Upper lobe of left lung (tissue), 6 donors: Measurements from ENCODE around the gene MED22. TPM values are rescaled to one million over a fixed set of nuclear protein-coding genes. Genes with fewer than 3 reads are reported as not detected.
A peak's percentile ranks its signal among the peaks of the same experiment; 100 is the strongest.

Source experiments
- ATAC-seq, 2 donors: fragments of 200-7000 bp; cut with Tn5 transposase; one replicate each; pipeline ENCODE4 v1.9.1; 2022; ENCODE audit warnings: mild to moderate bottlenecking in 2 of 2, moderate library complexity in 2 of 2; ENCODE audit not compliant: low FRiP score in 2 of 2
- DNase-seq, 2 donors: peaks; one replicate each; pipeline ENCODE4 v3.0.0-alpha.2; 2019 to 2020
- H3K27ac ChIP-seq, 4 donors: fragments of 200-600 bp; sonication (generic); one replicate each; pipeline ENCODE4 v1.5.1; 2016 to 2019
- H3K27me3 ChIP-seq, 4 donors: fragments of 200-600 bp; sonication (generic); one replicate each; pipeline ENCODE4 v1.5.1; 2017 to 2019
- H3K36me3 ChIP-seq, 4 donors: fragments of 200-600 bp; sonication (generic); one replicate each; pipeline ENCODE4 v1.5.1; 2016 to 2019
- H3K4me1 ChIP-seq, 4 donors: fragments of 200-600 bp; sonication (generic); one replicate each; pipeline ENCODE4 v1.5.1; 2018 to 2019
- H3K4me3 ChIP-seq, 4 donors: fragments of 200-600 bp; sonication (generic); one replicate each; pipeline ENCODE4 v1.5.1; 2017 to 2019; ENCODE audit warnings: mild to moderate bottlenecking in 2 of 4, moderate library complexity in 1 of 4
- H3K9me3 ChIP-seq, 4 donors: fragments of 200-600 bp; sonication (generic); one replicate each; pipeline ENCODE4 v1.5.1; 2018 to 2019
- CTCF ChIP-seq, 6 experiments: fragments of 450-650 bp in 4 of 6; fragments of 200-600 bp in 2 of 6; sonication (generic) in 2 of 6; IDR thresholded peaks; one replicate each; pipeline ENCODE4 v1.5.1; 2016 to 2019; ENCODE audit warnings: antibody characterized with exemption in 6 of 6
- EP300 ChIP-seq, 4 donors: sonication (generic); formaldehyde crosslinking; IDR thresholded peaks; one replicate each; pipeline ENCODE4 v1.5.1; 2017; ENCODE audit warnings: antibody characterized with exemption in 4 of 4, control low read depth in 2 of 4
- POLR2A ChIP-seq, 4 donors: fragments of 450-650 bp; IDR thresholded peaks; one replicate each; pipeline ENCODE4 v1.5.1; 2016 to 2017; ENCODE audit warnings: antibody characterized with exemption in 4 of 4, mild to moderate bottlenecking in 2 of 4
- POLR2AphosphoS5 ChIP-seq, 2 donors: sonication (generic); formaldehyde crosslinking; IDR thresholded peaks; one replicate each; pipeline ENCODE4 v1.5.1; 2017; ENCODE audit warnings: antibody characterized with exemption in 2 of 2
- WGBS, 2 donors: methylation state at CpG; one replicate each; pipeline ENCODE4 v1.1.5; 2017 to 2018; 5-methylcytosine and 5-hydroxymethylcytosine counted together
- total RNA-seq, 6 donors: library from RNA; depleted of rRNA in 4 of 6; stranded (reverse); fragments of >200 nt in 4 of 6; gene quantifications; one replicate each; pipeline versions ENCODE4 v1.1.0 to v1.2.1, GENCODE V29; 2016 to 2021
- donor health status: DM: no; HTN: no; CAD: no; lungs with moderate emphysema.
- donor health status: DM: no; HTN: yes; CAD: no; lungs with severe emphysema.

Gene MED22
- total RNA-seq, 6 donors from 2014 or later, result 28.1 to 41.0 (median 30.5) TPM

DNA sequence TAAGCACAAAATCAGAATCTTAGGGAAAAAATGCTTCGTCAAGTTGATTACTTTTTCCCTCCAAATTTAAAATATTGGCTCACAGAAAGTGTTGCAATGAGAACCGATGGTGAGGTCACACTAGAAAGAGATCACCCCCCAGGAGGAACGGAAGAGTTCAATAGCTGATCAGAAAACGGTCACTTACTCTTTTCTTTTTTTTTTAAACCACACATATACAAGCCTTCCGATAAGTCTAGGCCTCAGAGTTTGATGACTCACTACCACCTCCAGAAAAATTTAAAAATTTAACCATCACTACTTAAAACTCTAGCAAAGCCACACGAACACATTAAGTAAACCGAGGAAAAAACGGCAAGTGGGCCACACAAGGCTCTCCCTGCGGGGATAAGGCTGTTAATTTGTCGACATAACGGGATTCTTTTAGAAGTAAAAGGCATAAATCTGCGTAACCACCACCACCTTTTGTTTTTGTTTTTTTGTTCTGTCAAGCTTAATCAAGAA is 26.7 kb upstream of the MED22 start:
- ATAC-seq, result no peak
- Histone ChIP-seq H3K36me3 (peaks cover 0 to 20% (median 7%) of the 10 kb centered on the region in 4 donors), H3K27ac (peak overlapping the region; percentile 95 to 100 (median 96)), H3K9me3 (no peaks in the 10 kb centered on the region), H3K4me3 (peak overlapping the region; percentile 70 to 96 (median 82)), H3K27me3 (no peaks in the 10 kb centered on the region), H3K4me1 (peaks cover 43 to 59% (median 56%) of the 10 kb centered on the region in 4 donors)
- TF ChIP-seq EP300 (IDR thresholded peaks at IDR 0.05) (no peak), POLR2AphosphoS5 (IDR thresholded peaks at IDR 0.05) (no peak), POLR2A (IDR thresholded peaks at IDR 0.05) (no peak), CTCF (IDR thresholded peaks at IDR 0.05) (no peak)
- DNase-seq, result no peak
- 15 to 16% methylated on average over 12 of the region's 12 CpGs for WGBS, 2 donors

DNA sequence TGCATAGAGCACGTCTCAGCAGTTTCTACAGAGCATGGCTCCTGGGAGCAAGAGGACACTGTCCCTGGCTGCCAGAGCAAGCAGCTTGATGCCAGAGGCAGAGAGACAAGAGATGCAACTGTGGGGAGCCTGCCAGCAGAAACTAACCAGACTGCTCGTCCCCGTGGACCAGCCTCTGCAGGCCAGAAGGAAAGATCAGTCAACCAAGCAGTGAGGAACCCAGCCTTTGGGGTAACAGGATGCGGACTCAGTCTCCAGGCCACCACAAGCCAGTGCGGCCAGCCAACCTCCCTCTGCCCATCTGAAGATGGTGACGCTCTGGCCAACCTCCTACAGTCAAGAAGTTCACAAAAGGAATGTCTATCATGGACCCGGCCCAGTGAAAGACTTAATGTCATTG is 24.2 kb upstream of the MED22 start:
- WGBS, 2 donors, result 87 to 88% methylated on average over 6 to 7 of the region's 7 CpGs
- Histone ChIP-seq H3K4me1 (peaks cover 62 to 82% (median 74%) of the 10 kb centered on the region in 4 donors), H3K36me3 (peaks cover 4 to 41% (median 10%) of the 10 kb centered on the region in 4 donors), H3K27ac (peak overlapping the region in 1 of 4 donors; percentile 62), H3K9me3 (no peaks in the 10 kb centered on the region), H3K27me3 (no peaks in the 10 kb centered on the region), H3K4me3 (no peak overlapping the region)
- TF ChIP-seq POLR2AphosphoS5 (IDR thresholded peaks at IDR 0.05) (no peak), POLR2A (IDR thresholded peaks at IDR 0.05) (no peak), CTCF (IDR thresholded peaks at IDR 0.05) (no peak), EP300 (IDR thresholded peaks at IDR 0.05) (no peak)
- ATAC-seq, result no peak
- DNase-seq, result no peak

- Histone ChIP-seq H3K36me3 (peaks cover 9 to 50% (median 18%) of the 10 kb centered on the region in 4 donors), H3K27me3 (no peaks in the 10 kb centered on the region), H3K4me1 (peaks cover 62 to 75% (median 67%) of the 10 kb centered on the region in 4 donors), H3K4me3 (peak overlapping the region in 2 of 4 donors; percentile 0 to 8), H3K9me3 (no peaks in the 10 kb centered on the region), H3K27ac (peak overlapping the region in 2 of 4 donors; percentile 62 to 63)
- DNase-seq (no peak), ATAC-seq (no peak)
- 54 to 69% methylated on average over 12 of the region's 12 CpGs for WGBS, 2 donors
- no peak for TF ChIP-seq POLR2AphosphoS5 (IDR thresholded peaks at IDR 0.05)
- no peak for TF ChIP-seq CTCF (IDR thresholded peaks at IDR 0.05)
- no peak for TF ChIP-seq EP300 (IDR thresholded peaks at IDR 0.05)
- no peak for TF ChIP-seq POLR2A (IDR thresholded peaks at IDR 0.05)
Observed at GRCh38 chr9:133371261-133371711, 23.4 kb upstream of the MED22 start.

- no peak for ATAC-seq
- Histone ChIP-seq H3K36me3 (peaks cover 13 to 56% (median 24%) of the 10 kb centered on the region in 4 donors), H3K9me3 (no peaks in the 10 kb centered on the region), H3K4me1 (peaks cover 62 to 75% (median 67%) of the 10 kb centered on the region in 4 donors), H3K27ac (peak overlapping the region; percentile 10 to 63 (median 43)), H3K4me3 (peak overlapping the region in 1 of 4 donors; percentile 8), H3K27me3 (no peaks in the 10 kb centered on the region)
- DNase-seq, result peak in 1 of 2 donors; percentile 28
- TF ChIP-seq POLR2A (IDR thresholded peaks at IDR 0.05), result peak in 1 of 4 donors; percentile 6
- TF ChIP-seq CTCF (IDR thresholded peaks at IDR 0.05), result no peak
- WGBS, 2 donors, result 63 to 66% methylated on average over 6 to 9 of the region's 9 CpGs
Observed at GRCh38 chr9:133370685-133371084, 22.8 kb upstream of the MED22 start.

- 48 to 61% methylated on average over 5 to 7 of the region's 7 CpGs for WGBS, 2 donors
- Histone ChIP-seq H3K27me3 (no peaks in the 10 kb centered on the region), H3K4me3 (no peak overlapping the region), H3K27ac (peak overlapping the region; percentile 10 to 63 (median 36)), H3K4me1 (peaks cover 62 to 74% (median 68%) of the 10 kb centered on the region in 4 donors), H3K9me3 (no peaks in the 10 kb centered on the region), H3K36me3 (peaks cover 19 to 63% (median 31%) of the 10 kb centered on the region in 4 donors)
- TF ChIP-seq POLR2A (IDR thresholded peaks at IDR 0.05), result no peak
- no peak for TF ChIP-seq EP300 (IDR thresholded peaks at IDR 0.05)
- no peak for TF ChIP-seq POLR2AphosphoS5 (IDR thresholded peaks at IDR 0.05)
- no peak for TF ChIP-seq CTCF (IDR thresholded peaks at IDR 0.05)
- ATAC-seq (peak in 1 of 2 donors; percentile 46), DNase-seq (no peak)
Observed at GRCh38 chr9:133369933-133370332, 22.0 kb upstream of the MED22 start.
